ENCODE data around the gene CALR. TPM values are rescaled to one million over a fixed set of nuclear protein-coding genes. Genes with fewer than 3 reads are reported as not detected.

Gene CALR
- total and polyA plus RNA-seq, 9 of the 15 experiments (the other 6 are each of a cell fraction or from before 2014, with no cell fraction given), result 126 to 811 (median 642) TPM

DNA sequence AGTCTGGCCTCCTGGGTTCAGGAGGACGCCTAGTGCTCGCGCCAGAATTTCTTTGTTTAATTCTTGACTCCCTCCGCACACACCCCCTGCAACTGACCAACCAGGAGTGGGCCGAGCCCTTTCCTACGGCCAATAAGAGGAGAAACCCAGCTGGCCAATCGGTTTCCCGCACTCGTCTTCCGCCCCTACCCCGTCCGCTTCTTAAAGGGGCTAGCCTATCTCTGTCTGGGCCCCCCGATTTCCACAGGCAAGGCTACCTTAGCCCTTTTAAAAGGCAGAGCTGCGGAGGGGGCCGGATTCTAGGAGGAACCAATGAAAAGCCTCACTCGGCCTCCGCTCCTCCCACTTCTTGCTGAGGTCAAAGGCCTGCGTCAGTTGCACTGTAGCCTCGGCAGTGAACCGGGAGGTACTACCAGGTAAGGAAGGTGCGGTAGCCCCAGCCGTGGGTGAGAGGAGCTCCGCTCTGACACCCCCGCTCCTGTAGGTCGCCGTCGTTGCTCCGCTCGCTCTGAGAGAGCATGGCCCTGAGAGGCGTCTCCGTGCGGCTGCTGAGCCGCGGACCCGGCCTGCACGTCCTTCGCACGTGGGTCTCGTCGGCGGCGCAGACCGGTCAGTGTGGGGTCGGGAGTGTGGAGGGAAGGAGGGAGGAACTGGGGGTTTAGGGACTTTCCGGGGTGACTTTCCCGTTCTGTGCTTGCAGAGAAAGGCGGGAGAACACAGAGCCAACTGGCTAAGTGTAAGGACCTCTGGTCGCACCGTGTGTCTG is 47.4 kb upstream of the CALR start, which contains the start of gene GCDH (continued):
- TF ChIP-seq ERF (CRISPR knock-in tag; IDR thresholded peaks at IDR 0.05) (no peak), ZBTB1 (CRISPR knock-in tag; IDR thresholded peaks at IDR 0.05; ENCODE audit: borderline replicate concordance, low read depth) (no peak), L3MBTL2 (IDR thresholded peaks at IDR 0.05) (peak; percentile 76), MXI1 (IDR thresholded peaks at IDR 0.05; ENCODE audit: low read depth, low read length) (peak; percentile 61), SIN3B (IDR thresholded peaks at IDR 0.05; ENCODE audit: low read depth) (peak; percentile 99), TAF9B (IDR thresholded peaks at IDR 0.05; ENCODE audit: partially characterized antibody) (peak; percentile 84), EP400 (IDR thresholded peaks at IDR 0.05) (peak; percentile 79; the same call in 1 of the 2 replicates), TEAD1 (CRISPR knock-in tag; IDR thresholded peaks at IDR 0.05) (peak in 1 of 2 experiments; percentile 87; a peak in 2 of 4 replicates), NEUROD1 (IDR thresholded peaks at IDR 0.05; ENCODE audit: borderline replicate concordance, low read depth, low read length, partially characterized antibody) (peak; percentile 99), FOXK2 (conservative IDR thresholded peaks at IDR 0.05 in 1 of 2, IDR thresholded peaks at IDR 0.05 in 1 of 2; ENCODE audit: low read depth in 2 of 2) (peak; percentile 61 to 79; a peak in 2 of 4 replicates), TAF1 (IDR thresholded peaks at IDR 0.05; ENCODE audit: control insufficient read depth, extremely low read depth, insufficient read depth, low read length, severe bottlenecking) (peak; percentile 16)
- TF ChIP-seq, protein P1, sequence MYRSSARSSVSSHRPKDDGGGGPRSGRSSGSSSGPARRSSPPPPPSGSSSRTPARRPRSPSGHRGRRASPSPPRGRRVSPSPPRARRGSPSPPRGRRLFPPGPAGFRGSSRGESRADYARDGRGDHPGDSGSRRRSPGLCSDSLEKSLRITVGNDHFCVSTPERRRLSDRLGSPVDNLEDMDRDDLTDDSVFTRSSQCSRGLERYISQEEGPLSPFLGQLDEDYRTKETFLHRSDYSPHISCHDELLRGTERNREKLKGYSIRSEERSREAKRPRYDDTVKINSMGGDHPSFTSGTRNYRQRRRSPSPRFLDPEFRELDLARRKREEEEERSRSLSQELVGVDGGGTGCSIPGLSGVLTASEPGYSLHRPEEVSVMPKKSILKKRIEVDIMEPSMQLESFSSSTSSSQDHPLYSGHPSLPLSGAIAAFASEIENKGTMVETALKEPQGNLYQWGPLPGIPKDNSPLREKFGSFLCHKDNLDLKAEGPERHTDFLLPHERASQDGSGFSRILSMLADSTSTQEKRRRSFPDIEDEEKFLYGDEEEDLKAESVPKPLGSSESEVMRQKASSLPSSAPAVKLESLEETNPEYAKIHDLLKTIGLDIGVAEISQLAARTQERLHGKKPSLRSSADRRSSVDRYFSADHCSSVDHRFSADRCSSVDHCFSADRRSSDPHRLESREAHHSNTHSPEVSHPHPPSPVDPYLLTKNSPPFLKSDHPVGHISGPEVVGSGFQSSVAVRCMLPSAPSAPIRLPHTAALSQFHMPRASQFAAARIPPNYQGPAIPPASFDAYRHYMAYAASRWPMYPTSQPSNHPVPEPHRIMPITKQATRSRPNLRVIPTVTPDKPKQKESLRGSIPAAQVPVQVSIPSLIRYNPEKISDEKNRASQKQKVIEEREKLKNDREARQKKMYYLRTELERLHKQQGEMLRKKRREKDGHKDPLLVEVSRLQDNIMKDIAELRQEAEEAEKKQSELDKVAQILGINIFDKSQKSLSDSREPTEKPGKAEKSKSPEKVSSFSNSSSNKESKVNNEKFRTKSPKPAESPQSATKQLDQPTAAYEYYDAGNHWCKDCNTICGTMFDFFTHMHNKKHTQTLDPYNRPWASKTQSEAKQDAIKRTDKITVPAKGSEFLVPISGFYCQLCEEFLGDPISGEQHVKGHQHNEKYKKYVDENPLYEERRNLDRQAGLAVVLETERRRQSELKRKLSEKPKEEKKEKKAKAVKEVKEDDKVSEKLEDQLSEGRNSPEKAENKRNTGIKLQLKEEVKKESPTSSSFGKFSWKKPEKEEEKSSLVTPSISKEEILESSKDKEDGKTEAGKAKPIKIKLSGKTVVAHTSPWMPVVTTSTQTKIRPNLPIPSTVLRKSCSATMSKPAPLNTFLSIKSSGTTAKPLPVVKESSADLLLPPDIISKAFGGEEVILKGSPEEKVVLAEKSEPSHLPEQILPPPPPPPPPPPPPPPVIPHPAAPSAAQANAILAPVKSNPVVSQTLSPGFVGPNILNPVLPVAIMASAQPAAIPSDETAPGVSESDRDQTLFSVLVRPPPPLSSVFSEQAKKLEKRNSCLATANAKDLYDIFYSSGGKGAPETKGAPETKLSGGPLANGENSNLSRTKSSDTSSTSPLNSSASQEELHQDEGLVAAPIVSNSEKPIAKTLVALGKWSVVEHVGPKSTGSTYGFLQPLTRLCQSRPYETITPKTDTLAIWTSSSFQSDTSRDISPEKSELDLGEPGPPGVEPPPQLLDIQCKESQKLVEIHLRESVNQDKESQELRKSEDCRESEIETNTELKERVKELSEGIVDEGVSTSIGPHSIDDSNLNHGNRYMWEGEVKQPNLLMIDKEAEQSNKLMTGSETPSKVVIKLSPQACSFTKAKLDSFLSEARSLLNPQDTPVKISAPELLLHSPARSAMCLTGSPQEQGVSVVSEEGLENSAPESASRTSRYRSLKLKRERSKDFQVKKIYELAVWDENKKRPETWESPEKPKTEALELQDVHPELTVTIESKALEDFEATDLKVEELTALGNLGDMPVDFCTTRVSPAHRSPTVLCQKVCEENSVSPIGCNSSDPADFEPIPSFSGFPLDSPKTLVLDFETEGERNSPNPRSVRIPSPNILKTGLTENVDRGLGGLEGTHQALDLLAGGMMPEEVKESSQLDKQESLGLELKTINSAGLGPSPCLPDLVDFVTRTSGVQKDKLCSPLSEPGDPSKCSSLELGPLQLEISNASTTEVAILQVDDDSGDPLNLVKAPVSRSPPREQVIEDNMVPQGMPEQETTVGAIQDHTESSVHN (IDR thresholded peaks at IDR 0.05; ENCODE audit: borderline replicate concordance in 1 of 2, low read depth in 1 of 2), result peak in 1 of 2 experiments; percentile 96; a peak in 2 of 4 replicates
- TF ChIP-seq, protein P2, sequence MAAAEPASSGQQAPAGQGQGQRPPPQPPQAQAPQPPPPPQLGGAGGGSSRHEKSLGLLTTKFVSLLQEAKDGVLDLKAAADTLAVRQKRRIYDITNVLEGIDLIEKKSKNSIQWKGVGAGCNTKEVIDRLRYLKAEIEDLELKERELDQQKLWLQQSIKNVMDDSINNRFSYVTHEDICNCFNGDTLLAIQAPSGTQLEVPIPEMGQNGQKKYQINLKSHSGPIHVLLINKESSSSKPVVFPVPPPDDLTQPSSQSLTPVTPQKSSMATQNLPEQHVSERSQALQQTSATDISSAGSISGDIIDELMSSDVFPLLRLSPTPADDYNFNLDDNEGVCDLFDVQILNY (CRISPR knock-in tag; IDR thresholded peaks at IDR 0.05), result 0 out of 2 replicates have a peak, but pooled peaks have one; percentile 58
- TF ChIP-seq, protein P3, sequence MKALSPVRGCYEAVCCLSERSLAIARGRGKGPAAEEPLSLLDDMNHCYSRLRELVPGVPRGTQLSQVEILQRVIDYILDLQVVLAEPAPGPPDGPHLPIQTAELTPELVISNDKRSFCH (CRISPR knock-in tag; IDR thresholded peaks at IDR 0.05), result no peak
- TF ChIP-seq, protein P3 (tag; IDR thresholded peaks at IDR 0.05), result 0 out of 2 replicates have a peak, but pooled peaks have one; percentile 35
